GM23248 (cell line): ENCODE results near the gene PATJ.

Experiments used
- EZH2 ChIP-seq: fragments of 200-600 bp; sonication (generic); IDR thresholded peaks from 2 replicates; pipeline ENCODE4 v1.6.1; 2018; ENCODE audit warnings: antibody characterized with exemption, mild to moderate bottlenecking; ENCODE audit not compliant: insufficient read depth, poor library complexity, severe bottlenecking
- EZH2phosphoT487 ChIP-seq: fragments of 200-600 bp; sonication (generic); IDR thresholded peaks from 2 replicates; pipeline ENCODE4 v1.6.1; 2018; ENCODE audit warnings: antibody characterized with exemption, moderate library complexity, mild to moderate bottlenecking, low read depth; ENCODE audit not compliant: insufficient read depth

GRCh38 chr1:61842036-61842435, 99.8 kb downstream of the PATJ start:
- TF ChIP-seq EZH2phosphoT487 (no peak), EZH2 (no peak)
